Aorta (tissue), 5 donors: ENCODE measurements around the gene RBP7. TPM values are rescaled to one million over a fixed set of nuclear protein-coding genes. Genes with fewer than 3 reads are reported as not detected.

Experiments
- ATAC-seq: fragments of 200-7000 bp; cut with Tn5 transposase; one replicate; pipeline ENCODE4 v1.9.1; 2022; ENCODE audit warnings: moderate library complexity; ENCODE audit not compliant: low FRiP score
- DNase-seq, 2 donors: peaks; one replicate each; pipeline ENCODE4 v3.0.0-alpha.2; 2020
- H3K27ac ChIP-seq, 2 donors: one replicate each; pipeline ENCODE4 v1.5.1; 2013; ENCODE audit warnings: low read length in 2 of 2, mild to moderate bottlenecking in 2 of 2, moderate library complexity in 2 of 2, control low read depth in 1 of 2, inconsistent platforms in 1 of 2, low read depth in 1 of 2
- H3K27me3 ChIP-seq, 2 donors: one replicate each; pipeline ENCODE4 v1.6.1; 2013; ENCODE audit warnings: control low read depth in 1 of 2, low read length in 1 of 2, mild to moderate bottlenecking in 1 of 2, moderate library complexity in 1 of 2; ENCODE audit not compliant: insufficient read depth in 2 of 2, control insufficient read depth in 1 of 2
- H3K36me3 ChIP-seq, 2 donors: one replicate each; pipeline ENCODE4 v1.6.1; 2013; ENCODE audit warnings: control low read depth in 1 of 2, low read length in 1 of 2, mild to moderate bottlenecking in 1 of 2; ENCODE audit not compliant: insufficient read depth in 2 of 2, control insufficient read depth in 1 of 2
- H3K4me1 ChIP-seq, 2 donors: one replicate each; pipeline ENCODE4 v1.6.1; 2013; ENCODE audit warnings: low read length in 2 of 2, control low read depth in 1 of 2, mild to moderate bottlenecking in 1 of 2, moderate library complexity in 1 of 2; ENCODE audit not compliant: insufficient read depth in 2 of 2, control insufficient read depth in 1 of 2
- H3K4me3 ChIP-seq, 2 donors: one replicate each; pipeline ENCODE4 v1.5.1; 2013; ENCODE audit warnings: low read length in 2 of 2, control low read depth in 1 of 2, mild to moderate bottlenecking in 1 of 2
- H3K9me3 ChIP-seq: one replicate; pipeline ENCODE4 v1.6.1; 2013; ENCODE audit warnings: mild to moderate bottlenecking, low read length; ENCODE audit not compliant: control insufficient read depth
- WGBS, 2 donors: extraction: QIAGEN DNeasy Blood & Tissue Kit; methylation state at CpG; one replicate each; pipeline ENCODE4 v1.1.7; 2013; 5-methylcytosine and 5-hydroxymethylcytosine counted together
- intact Hi-C, 2 donors: fragments of 100-400 bp; cut with DNase I; formaldehyde crosslinking; loops; one replicate each; pipeline versions ENCODE4 v1.14.2 to v1.15.0; 2022
- microRNA-seq, 2 donors: library from miRNA; unstranded; fragments of <30 nt; microRNA quantifications; one replicate each; pipeline ENCODE4 v1.2.0, GENCODE V29; 2020
- polyA plus RNA-seq, 2 donors: library from polyadenylated mRNA; stranded (reverse); fragments of 200-250 nt; gene quantifications; one replicate each; pipeline ENCODE4 v1.2.3, GENCODE V29; 2013
- total RNA-seq, 2 donors: library from RNA; stranded (reverse); fragmentation: NEBNext Ultra II Directional; extraction: Animal tissue kit (Norgen Biotek cat#: 25700); gene quantifications; one replicate each; pipeline ENCODE4 v1.2.1, GENCODE V29; 2021
- donor health status: healthy with polysubstance abuse.
- donor health status: Bipolar disorder and iron deficiency.
- donor health status: DM: no; HTN: no; CAD: no.
- donor health status: DM: no; HTN: no; CAD: no.
- donor health status: DM: yes; HTN: yes; CAD: no.

Gene RBP7
- total and polyA plus RNA-seq, 4 donors: 3.9 to 35.1 (median 18.9) TPM

- Histone ChIP-seq H3K9me3 (no peaks in the 10 kb centered on the region), H3K36me3 (no peaks in the 10 kb centered on the region), H3K27me3 (no peaks in the 10 kb centered on the region), H3K27ac (peak overlapping the region in 1 of 2 donors; percentile 23), H3K4me1 (peaks cover 0 to 5% of the 10 kb centered on the region in 2 donors), H3K4me3 (no peak overlapping the region)
- DNase-seq (peak in 1 of 2 donors; percentile 30), ATAC-seq (no peak)
- 61 to 67% methylated on average over 7 of the region's 7 CpGs for WGBS, 2 donors
- intact Hi-C loops: loop anchor here in 1 of 2 donors (5.0 kb wide), 1 partner anchor 42 kb away; no protein-coding TSS in a partner anchor
Observed at GRCh38 chr1:10065344-10065685, 68.3 kb downstream of the RBP7 start.

Small RNA genes lying within 50 kb of the gene (microRNA-seq; reads per million reads assigned to microRNA genes)
- 0.60 to 0.99 reads per million in 2 donors for gene MIR5697

Other genes with a start within 250 kb of the RBP7 start
- gene CLSTN1, start 173.3 kb upstream of the RBP7 start, total RNA-seq: 100 to 1,000 TPM in 1 of 2 donors, 10 to 100 TPM in 1; 85.3 to 113 TPM
- 10 to 100 TPM; 17.0 to 63.3 TPM for gene CLSTN1, start 173.3 kb upstream of the RBP7 start, polyA plus RNA-seq
- 10 to 100 TPM; 17.5 to 18.8 TPM for gene CTNNBIP1, start 87.0 kb upstream of the RBP7 start, total RNA-seq
- 10 to 100 TPM in 1 of 2 donors, 1 to 10 TPM in 1; 8.4 to 11.1 TPM for gene CTNNBIP1, start 87.0 kb upstream of the RBP7 start, polyA plus RNA-seq
- gene LZIC, start 53.8 kb upstream of the RBP7 start, total RNA-seq: 10 to 100 TPM; 25.8 to 30.7 TPM
- gene LZIC, start 53.8 kb upstream of the RBP7 start, polyA plus RNA-seq: 10 to 100 TPM; 14.7 to 23.4 TPM
- 10 to 100 TPM in 1 of 2 donors, 1 to 10 TPM in 1; 5.7 to 11.2 TPM for gene NMNAT1, start 53.8 kb upstream of the RBP7 start, total RNA-seq
- 1 to 10 TPM; 3.3 to 4.5 TPM for gene NMNAT1, start 53.8 kb upstream of the RBP7 start, polyA plus RNA-seq
- 10 to 100 TPM; 46.9 to 54.8 TPM for gene UBE4B, start 35.7 kb downstream of the RBP7 start, total RNA-seq
- 10 to 100 TPM; 11.6 to 29.9 TPM for gene UBE4B, start 35.7 kb downstream of the RBP7 start, polyA plus RNA-seq
- 10 to 100 TPM; 60.0 to 67.6 TPM for gene KIF1B, start 213.3 kb downstream of the RBP7 start, total RNA-seq
- gene KIF1B, start 213.3 kb downstream of the RBP7 start, polyA plus RNA-seq: 10 to 100 TPM in 1 of 2 donors, 1 to 10 TPM in 1; 7.4 to 10.2 TPM